ENCODE measurements around the gene ODC1. TPM values are rescaled to one million over a fixed set of nuclear protein-coding genes. Genes with fewer than 3 reads are reported as not detected.
A peak's percentile ranks its signal among the peaks of the same experiment; 100 is the strongest.

The ODC1 gene
- total RNA-seq, 3 donors from 2014 or later, result 39.8 to 68.8 (median 60.3) TPM

DNA sequence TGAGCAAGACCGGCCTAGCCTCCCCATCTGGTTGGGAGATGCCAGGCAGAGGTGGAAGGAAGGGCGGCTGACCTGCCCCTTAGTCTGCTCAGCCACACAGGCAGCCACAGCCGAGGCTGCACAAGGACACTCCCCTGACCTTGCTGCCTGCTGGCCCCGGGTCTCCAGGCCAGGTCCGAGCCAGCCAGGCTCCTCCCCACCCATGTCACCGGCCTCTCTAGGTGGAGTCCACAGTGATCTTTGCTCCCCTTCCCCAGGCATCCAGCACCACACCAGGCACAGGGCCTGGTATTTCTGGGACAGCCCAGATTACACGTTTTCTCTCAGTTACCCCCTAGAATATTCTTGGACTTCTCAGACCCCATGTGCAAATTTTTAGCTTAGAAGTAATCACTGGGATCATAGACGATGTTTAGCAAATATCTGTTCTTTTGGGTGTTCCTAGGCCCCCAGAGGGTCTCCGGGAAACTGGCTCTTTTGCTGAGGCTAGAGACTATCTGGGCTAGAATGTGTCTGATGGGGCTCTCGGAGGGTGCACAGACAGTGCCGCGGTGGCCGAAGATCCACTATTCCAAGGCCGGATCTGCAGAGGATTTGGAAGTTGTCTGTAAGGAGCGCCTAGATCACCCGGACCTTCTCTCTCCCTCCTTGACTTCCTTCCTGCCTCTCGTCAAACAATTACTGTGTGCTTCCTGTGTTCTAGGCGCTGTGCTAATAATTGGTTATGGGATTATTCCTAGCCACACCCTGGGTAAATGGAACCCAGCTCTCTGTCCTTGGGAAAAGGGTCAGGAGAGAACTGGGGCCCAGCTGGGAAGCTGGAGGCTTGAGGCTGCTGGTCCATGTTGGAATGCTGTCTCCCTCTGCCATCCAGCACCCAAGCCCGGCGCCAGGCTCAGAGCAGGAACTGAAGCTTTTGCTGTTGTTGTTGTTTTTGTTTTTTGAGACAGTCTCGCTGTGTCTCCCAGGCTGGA, 46.9 kb downstream of the ODC1 start:
- H3K4me1 ChIP-seq, result peaks cover 0 to 7% of the 10 kb centered on the region in 2 donors
- DNase-seq (ENCODE audit: low spot score in 2 of 2), result no peak
- no peak overlapping the region for H3K4me3 ChIP-seq
- H3K27ac ChIP-seq, result peak overlapping the region in 1 of 2 donors; percentile 57
- no peaks in the 10 kb centered on the region for H3K27me3 ChIP-seq
- no peak for TF ChIP-seq POLR2AphosphoS5 (IDR thresholded peaks at IDR 0.05)
- no peak for TF ChIP-seq POLR2A (IDR thresholded peaks at IDR 0.05)
- TF ChIP-seq, protein P1, sequence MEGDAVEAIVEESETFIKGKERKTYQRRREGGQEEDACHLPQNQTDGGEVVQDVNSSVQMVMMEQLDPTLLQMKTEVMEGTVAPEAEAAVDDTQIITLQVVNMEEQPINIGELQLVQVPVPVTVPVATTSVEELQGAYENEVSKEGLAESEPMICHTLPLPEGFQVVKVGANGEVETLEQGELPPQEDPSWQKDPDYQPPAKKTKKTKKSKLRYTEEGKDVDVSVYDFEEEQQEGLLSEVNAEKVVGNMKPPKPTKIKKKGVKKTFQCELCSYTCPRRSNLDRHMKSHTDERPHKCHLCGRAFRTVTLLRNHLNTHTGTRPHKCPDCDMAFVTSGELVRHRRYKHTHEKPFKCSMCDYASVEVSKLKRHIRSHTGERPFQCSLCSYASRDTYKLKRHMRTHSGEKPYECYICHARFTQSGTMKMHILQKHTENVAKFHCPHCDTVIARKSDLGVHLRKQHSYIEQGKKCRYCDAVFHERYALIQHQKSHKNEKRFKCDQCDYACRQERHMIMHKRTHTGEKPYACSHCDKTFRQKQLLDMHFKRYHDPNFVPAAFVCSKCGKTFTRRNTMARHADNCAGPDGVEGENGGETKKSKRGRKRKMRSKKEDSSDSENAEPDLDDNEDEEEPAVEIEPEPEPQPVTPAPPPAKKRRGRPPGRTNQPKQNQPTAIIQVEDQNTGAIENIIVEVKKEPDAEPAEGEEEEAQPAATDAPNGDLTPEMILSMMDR (IDR thresholded peaks at IDR 0.05), result no peak
- H3K9me3 ChIP-seq, result no peaks in the 10 kb centered on the region
- intact Hi-C loops (cut with DNase I; ENCODE audit: low total_unique reads), result loop anchor here (2.0 kb wide), 1 partner anchor 56 kb away; no protein-coding TSS in a partner anchor
- no peaks in the 10 kb centered on the region for H3K36me3 ChIP-seq

DNA sequence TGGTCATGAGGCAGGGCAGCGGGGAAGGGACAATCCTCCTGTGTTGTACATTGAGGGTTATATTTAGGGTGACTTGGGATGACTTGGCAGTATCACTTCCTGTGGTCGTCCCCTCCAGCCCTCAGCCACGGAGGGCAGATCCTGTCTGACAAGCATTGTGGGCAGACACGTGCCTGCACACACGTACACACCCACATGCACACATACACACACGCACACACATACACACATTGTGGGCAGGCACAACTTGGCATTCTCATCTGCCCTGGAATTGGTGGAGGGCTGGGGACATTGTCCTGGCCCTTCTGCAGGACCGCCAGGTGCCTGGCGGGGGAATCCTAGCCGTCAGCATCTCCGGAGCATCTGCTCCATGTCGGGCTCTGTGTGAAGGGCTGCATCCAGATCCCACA, 47.6 kb downstream of the ODC1 start:
- Histone ChIP-seq H3K27me3 (no peaks in the 10 kb centered on the region), H3K4me1 (peaks cover 0 to under 1% of the 10 kb centered on the region in 2 donors), H3K9me3 (no peaks in the 10 kb centered on the region), H3K4me3 (no peak overlapping the region), H3K36me3 (no peaks in the 10 kb centered on the region), H3K27ac (peak overlapping the region; percentile 17 to 57)
- no peak for DNase-seq (ENCODE audit: low spot score in 2 of 2)
- TF ChIP-seq POLR2AphosphoS5 (IDR thresholded peaks at IDR 0.05) (peak in 1 of 3 donors; percentile 36), POLR2A (IDR thresholded peaks at IDR 0.05) (no peak)
- TF ChIP-seq, protein P1 (IDR thresholded peaks at IDR 0.05), result no peak
- intact Hi-C loops (cut with DNase I; ENCODE audit: low total_unique reads), result loop anchor here (2.0 kb wide), 1 partner anchor 56 kb away; no protein-coding TSS in a partner anchor

DNA sequence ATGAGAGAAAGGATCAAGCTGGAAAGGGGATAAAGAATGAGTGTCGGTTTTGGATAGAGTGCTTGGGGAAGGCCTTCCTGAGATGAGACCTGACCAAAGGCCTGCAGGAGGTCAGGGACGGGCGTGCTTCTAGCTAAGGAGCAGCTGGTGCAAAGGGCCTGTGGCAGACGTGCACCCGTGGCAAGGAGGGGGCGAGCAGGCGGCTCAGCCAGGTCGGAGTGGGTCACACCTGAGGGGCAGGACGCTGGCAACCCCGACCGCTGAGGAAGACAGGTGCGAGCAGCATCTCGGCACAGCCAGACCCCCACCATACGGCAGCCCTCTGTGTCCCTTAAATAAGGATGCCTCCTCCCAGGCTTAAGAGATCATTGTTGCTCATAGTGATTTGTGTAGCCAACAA, 48.1 kb downstream of the ODC1 start:
- no peaks in the 10 kb centered on the region for H3K27me3 ChIP-seq
- peak overlapping the region; percentile 17 to 57 for H3K27ac ChIP-seq
- no peak overlapping the region for H3K4me3 ChIP-seq
- no peak for DNase-seq (ENCODE audit: low spot score in 2 of 2)
- no peaks in the 10 kb centered on the region for H3K9me3 ChIP-seq
- no peaks in the 10 kb centered on the region for H3K36me3 ChIP-seq
- TF ChIP-seq, protein P1 (IDR thresholded peaks at IDR 0.05), result no peak
- no peak for TF ChIP-seq POLR2AphosphoS5 (IDR thresholded peaks at IDR 0.05)
- no peak for TF ChIP-seq POLR2A (IDR thresholded peaks at IDR 0.05)
- no peaks in the 10 kb centered on the region for H3K4me1 ChIP-seq
- intact Hi-C loops (cut with DNase I; ENCODE audit: low total_unique reads), result loop anchor here (2.0 kb wide), 1 partner anchor 55 kb away; no protein-coding TSS in a partner anchor

DNA sequence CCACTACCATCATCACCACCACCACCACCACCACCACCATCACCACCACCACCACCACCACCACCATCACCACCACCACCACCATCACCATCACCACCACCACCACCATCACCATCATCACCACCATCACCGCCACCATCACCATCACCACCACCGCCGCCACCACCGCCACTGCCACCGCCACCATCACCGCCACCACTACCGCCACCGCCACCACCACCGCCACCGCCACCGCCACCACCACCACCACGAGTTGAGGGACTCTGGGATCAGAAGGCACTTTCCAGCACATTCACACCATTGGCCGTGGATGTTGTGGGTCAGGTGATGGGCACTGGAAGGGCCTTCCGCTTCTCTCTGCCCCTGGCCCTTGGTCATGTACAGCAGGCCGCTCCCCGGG, 48.8 kb downstream of the ODC1 start:
- no peaks in the 10 kb centered on the region for H3K4me1 ChIP-seq
- DNase-seq (ENCODE audit: low spot score in 2 of 2), result no peak
- H3K27ac ChIP-seq, result no peak overlapping the region
- TF ChIP-seq, protein P1 (IDR thresholded peaks at IDR 0.05), result no peak
- no peak for TF ChIP-seq POLR2AphosphoS5 (IDR thresholded peaks at IDR 0.05)
- no peak for TF ChIP-seq POLR2A (IDR thresholded peaks at IDR 0.05)
- H3K9me3 ChIP-seq, result no peaks in the 10 kb centered on the region
- no peaks in the 10 kb centered on the region for H3K36me3 ChIP-seq
- no peaks in the 10 kb centered on the region for H3K27me3 ChIP-seq
- H3K4me3 ChIP-seq, result no peak overlapping the region
- intact Hi-C loops (cut with DNase I; ENCODE audit: low total_unique reads), result loop anchor here (5.0 kb wide), 1 partner anchor 653 kb away; no protein-coding TSS in a partner anchor

DNA sequence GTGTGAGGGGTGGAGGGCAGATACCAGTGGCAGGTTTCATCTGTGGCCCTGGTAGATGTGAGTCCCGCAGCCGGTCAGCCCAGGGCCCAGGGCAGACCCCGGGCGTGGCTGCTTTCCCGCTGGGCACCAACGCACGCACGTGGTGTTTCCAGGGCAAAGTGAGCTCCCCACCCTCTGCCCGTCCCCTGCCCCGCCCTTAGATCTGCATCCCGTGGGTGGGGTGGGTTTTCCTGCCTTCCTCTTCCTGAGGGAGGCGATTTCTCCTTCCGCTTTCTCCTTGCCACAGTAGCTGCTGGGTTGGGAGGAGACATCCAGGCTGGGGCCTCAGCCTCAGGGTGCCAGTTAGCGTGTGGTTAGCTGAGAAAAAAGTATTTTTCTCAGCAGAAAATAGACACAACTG, 49.6 kb downstream of the ODC1 start:
- intact Hi-C loops (cut with DNase I; ENCODE audit: low total_unique reads), result loop anchor here (5.0 kb wide), 1 partner anchor 654 kb away; no protein-coding TSS in a partner anchor
- Histone ChIP-seq H3K27me3 (no peaks in the 10 kb centered on the region), H3K9me3 (no peaks in the 10 kb centered on the region), H3K27ac (peak overlapping the region in 1 of 2 donors; percentile 55), H3K4me3 (no peak overlapping the region), H3K36me3 (no peaks in the 10 kb centered on the region), H3K4me1 (no peaks in the 10 kb centered on the region)
- no peak for DNase-seq (ENCODE audit: low spot score in 2 of 2)
- no peak for TF ChIP-seq POLR2A (IDR thresholded peaks at IDR 0.05)
- TF ChIP-seq, protein P1 (IDR thresholded peaks at IDR 0.05), result no peak
- no peak for TF ChIP-seq POLR2AphosphoS5 (IDR thresholded peaks at IDR 0.05)
